ENCODE results near the gene SLC35B1. TPM values are rescaled to one million over a fixed set of nuclear protein-coding genes. Genes with fewer than 3 reads are reported as not detected.
"Not testable (repeated sequence)": the region's sequence is repeated elsewhere in the genome, so short reads cannot be mapped to it uniquely, and the experiment has no call there.

The SLC35B1 gene
- total RNA-seq, 3 donors from 2014 or later, result 33.0 to 44.1 (median 35.7) TPM

DNA sequence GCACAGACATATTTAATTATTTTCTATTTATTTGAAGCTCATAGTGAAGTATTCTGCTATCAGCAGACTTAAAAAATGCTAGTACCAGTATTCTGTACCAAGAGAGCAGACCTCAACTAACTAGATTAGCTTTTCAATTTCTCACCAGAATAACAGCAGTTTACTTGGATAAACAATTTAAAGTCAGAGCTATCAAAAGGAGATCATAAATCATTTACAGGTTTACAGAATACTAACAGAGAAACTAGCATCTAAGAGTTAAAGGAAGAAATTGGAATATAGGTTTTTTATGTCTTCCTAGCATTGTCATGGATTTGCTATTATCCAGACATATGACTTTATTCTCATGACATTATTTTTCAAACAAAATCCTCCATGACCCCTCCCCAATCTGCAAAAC is 33.3 kb downstream of the SLC35B1 start:
- TF ChIP-seq, protein P1, sequence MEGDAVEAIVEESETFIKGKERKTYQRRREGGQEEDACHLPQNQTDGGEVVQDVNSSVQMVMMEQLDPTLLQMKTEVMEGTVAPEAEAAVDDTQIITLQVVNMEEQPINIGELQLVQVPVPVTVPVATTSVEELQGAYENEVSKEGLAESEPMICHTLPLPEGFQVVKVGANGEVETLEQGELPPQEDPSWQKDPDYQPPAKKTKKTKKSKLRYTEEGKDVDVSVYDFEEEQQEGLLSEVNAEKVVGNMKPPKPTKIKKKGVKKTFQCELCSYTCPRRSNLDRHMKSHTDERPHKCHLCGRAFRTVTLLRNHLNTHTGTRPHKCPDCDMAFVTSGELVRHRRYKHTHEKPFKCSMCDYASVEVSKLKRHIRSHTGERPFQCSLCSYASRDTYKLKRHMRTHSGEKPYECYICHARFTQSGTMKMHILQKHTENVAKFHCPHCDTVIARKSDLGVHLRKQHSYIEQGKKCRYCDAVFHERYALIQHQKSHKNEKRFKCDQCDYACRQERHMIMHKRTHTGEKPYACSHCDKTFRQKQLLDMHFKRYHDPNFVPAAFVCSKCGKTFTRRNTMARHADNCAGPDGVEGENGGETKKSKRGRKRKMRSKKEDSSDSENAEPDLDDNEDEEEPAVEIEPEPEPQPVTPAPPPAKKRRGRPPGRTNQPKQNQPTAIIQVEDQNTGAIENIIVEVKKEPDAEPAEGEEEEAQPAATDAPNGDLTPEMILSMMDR (IDR thresholded peaks at IDR 0.05), result no peak
- no peak for TF ChIP-seq POLR2AphosphoS5 (IDR thresholded peaks at IDR 0.05)
- TF ChIP-seq POLR2A (IDR thresholded peaks at IDR 0.05), result no peak
- DNase-seq (ENCODE audit: low spot score in 2 of 2), result no peak
- H3K9me3 ChIP-seq, result no peaks in the 10 kb centered on the region
- no peak overlapping the region for H3K27ac ChIP-seq
- H3K4me1 ChIP-seq, result peaks cover 0 to 13% of the 10 kb centered on the region in 2 donors
- no peaks in the 10 kb centered on the region for H3K27me3 ChIP-seq
- intact Hi-C loops (cut with DNase I; ENCODE audit: low total_unique reads), result no loop called here
- H3K4me3 ChIP-seq, result no peak overlapping the region
- H3K36me3 ChIP-seq, result no peaks in the 10 kb centered on the region

DNA sequence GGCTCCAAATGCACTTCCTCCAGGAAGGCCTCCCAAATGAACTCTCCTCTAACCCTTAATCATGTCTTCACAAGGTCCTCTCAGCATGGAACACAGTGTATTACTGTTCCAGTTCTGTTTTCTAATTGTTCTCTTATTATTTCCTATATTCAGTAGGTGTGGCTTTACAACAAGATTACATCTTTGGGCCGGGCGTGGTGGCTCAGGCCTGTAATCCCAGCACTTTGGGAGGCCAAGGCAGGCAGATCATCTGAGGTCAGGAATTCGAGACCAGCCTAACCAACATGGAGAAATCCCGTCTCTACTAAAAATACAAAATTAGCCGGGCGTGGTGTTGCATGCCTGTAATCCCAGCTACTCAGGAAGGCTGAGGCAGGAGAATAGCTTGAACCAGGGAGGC is 34.1 kb downstream of the SLC35B1 start:
- not testable (repeated sequence) for H3K9me3 ChIP-seq, H3K27ac ChIP-seq

DNA sequence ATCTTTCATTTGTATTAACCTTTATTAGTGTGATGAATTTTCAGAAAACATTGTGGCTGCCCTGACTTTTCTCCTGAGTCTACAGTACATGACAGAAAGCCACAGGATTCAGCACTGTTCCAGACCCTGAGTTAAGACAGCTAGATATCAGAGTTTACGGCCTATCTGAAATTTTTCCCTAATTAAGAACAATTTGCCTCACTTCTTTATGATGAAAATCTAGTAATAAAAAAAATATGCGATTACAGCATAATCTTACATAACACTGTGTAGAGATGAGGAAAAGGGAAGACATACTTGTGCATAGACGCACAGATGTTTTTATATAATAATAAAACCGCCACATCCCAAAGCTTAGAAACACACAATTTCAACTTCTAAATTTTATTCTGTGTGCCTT is 37.1 kb downstream of the SLC35B1 start:
- no peak overlapping the region for H3K27ac ChIP-seq
- no peaks in the 10 kb centered on the region for H3K9me3 ChIP-seq
- no peaks in the 10 kb centered on the region for H3K36me3 ChIP-seq
- H3K4me1 ChIP-seq, result no peaks in the 10 kb centered on the region
- no peaks in the 10 kb centered on the region for H3K27me3 ChIP-seq
- no peak overlapping the region for H3K4me3 ChIP-seq
- no peak for DNase-seq (ENCODE audit: low spot score in 2 of 2)
- no peak for TF ChIP-seq POLR2AphosphoS5 (IDR thresholded peaks at IDR 0.05)
- TF ChIP-seq, protein P1 (IDR thresholded peaks at IDR 0.05), result no peak
- no peak for TF ChIP-seq POLR2A (IDR thresholded peaks at IDR 0.05)
- intact Hi-C loops (cut with DNase I; ENCODE audit: low total_unique reads), result no loop called here

More for the DNA sequence above, 34.1 kb downstream of the SLC35B1 start:
- intact Hi-C loops (cut with DNase I; ENCODE audit: low total_unique reads); DNase-seq (ENCODE audit: low spot score in 2 of 2); H3K4me3 ChIP-seq; H3K36me3 ChIP-seq; H3K27me3 ChIP-seq: not testable (repeated sequence)
- peaks cover 0 to 13% of the 10 kb centered on the region in 2 donors for H3K4me1 ChIP-seq

DNA sequence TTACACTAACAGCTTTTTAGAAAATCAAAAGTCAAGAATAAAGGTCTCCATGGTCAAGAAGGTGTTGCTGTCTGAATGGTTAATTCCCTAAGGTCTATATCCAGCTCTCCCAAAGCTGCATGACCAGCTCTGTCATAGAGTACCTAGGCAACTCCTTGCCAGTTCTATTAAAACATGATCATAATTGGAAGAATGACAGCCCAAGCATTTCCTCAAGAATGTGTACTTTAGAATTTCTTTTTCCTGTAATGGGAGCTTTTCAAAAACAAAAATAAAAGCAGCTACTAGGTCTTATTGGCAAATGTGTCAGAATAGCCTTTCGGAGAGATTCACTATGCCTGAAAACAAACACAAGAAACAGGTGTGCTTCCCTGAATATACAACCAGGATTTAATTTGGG is 37.8 kb downstream of the SLC35B1 start:
- H3K9me3 ChIP-seq, result no peaks in the 10 kb centered on the region
- intact Hi-C loops (cut with DNase I; ENCODE audit: low total_unique reads), result no loop called here
- TF ChIP-seq POLR2A (IDR thresholded peaks at IDR 0.05) (no peak), POLR2AphosphoS5 (IDR thresholded peaks at IDR 0.05) (no peak)
- TF ChIP-seq, protein P1 (IDR thresholded peaks at IDR 0.05), result no peak
- no peaks in the 10 kb centered on the region for H3K4me1 ChIP-seq
- no peak overlapping the region for H3K4me3 ChIP-seq
- no peaks in the 10 kb centered on the region for H3K27me3 ChIP-seq
- no peak for DNase-seq (ENCODE audit: low spot score in 2 of 2)
- H3K27ac ChIP-seq, result no peak overlapping the region
- no peaks in the 10 kb centered on the region for H3K36me3 ChIP-seq

DNA sequence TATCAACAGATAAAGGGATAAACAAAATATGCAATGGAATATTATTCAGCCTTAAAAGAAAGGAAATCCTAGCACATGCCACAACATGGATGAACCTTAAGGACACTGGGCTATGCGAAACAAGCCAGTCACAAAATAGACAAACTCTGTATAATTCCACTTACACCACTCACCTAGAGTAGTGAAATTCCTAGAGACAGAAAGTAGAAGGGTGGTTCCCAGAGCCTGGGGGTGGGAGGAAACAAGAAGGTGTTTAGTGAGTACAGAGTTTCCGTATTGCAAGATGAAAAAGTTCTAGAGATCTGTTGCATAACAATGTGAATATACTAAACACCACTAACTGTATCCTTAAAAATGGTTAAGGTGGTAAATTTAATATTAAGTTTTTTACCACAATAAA is 39.9 kb downstream of the SLC35B1 start:
- intact Hi-C loops (cut with DNase I; ENCODE audit: low total_unique reads), result no loop called here
- Histone ChIP-seq H3K36me3 (no peaks in the 10 kb centered on the region), H3K27me3 (no peaks in the 10 kb centered on the region), H3K27ac (no peak overlapping the region), H3K4me3 (no peak overlapping the region), H3K4me1 (no peaks in the 10 kb centered on the region), H3K9me3 (no peaks in the 10 kb centered on the region)
- DNase-seq (ENCODE audit: low spot score in 2 of 2), result no peak
- no peak for TF ChIP-seq POLR2AphosphoS5 (IDR thresholded peaks at IDR 0.05)
- no peak for TF ChIP-seq POLR2A (IDR thresholded peaks at IDR 0.05)
- TF ChIP-seq, protein P1 (IDR thresholded peaks at IDR 0.05), result no peak

DNA sequence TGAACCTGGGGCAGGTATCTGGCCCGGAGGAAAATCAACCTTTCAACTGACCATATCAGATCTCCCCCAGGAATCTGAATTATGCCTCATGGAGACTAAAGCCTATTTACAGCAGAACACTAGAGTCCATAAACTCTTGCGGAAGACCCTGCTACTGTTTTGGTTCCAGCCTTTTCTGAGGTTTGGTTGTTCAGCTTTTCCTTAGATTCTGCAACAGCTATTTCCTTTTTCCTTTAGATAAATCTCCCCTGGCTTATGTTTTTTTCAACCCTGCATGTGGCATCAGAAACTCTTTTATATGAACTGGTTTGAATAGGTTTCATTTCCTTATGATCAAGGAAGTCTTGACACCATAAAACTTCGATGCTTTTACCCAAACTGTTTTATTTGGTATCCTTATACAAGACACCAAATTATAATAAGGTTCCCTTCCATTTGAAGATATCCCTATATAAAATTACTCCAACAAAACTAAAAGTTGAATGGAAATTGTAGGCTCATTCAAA is 43.0 kb downstream of the SLC35B1 start:
- TF ChIP-seq, protein P1 (IDR thresholded peaks at IDR 0.05), result no peak
- TF ChIP-seq POLR2A (IDR thresholded peaks at IDR 0.05), result no peak
- no peak for TF ChIP-seq POLR2AphosphoS5 (IDR thresholded peaks at IDR 0.05)
- Histone ChIP-seq H3K27ac (no peak overlapping the region), H3K36me3 (no peaks in the 10 kb centered on the region), H3K4me3 (no peak overlapping the region), H3K27me3 (no peaks in the 10 kb centered on the region), H3K9me3 (no peaks in the 10 kb centered on the region), H3K4me1 (no peaks in the 10 kb centered on the region)
- DNase-seq (ENCODE audit: low spot score in 2 of 2), result no peak
- intact Hi-C loops (cut with DNase I; ENCODE audit: low total_unique reads), result no loop called here

All from breast epithelium (tissue), 4 donors.